Skeletal muscle tissue (tissue), 4 donors: Measurements from ENCODE around the gene THG1L. TPM values are rescaled to one million over a fixed set of nuclear protein-coding genes. Genes with fewer than 3 reads are reported as not detected.
"Not testable (repeated sequence)": the region's sequence is repeated elsewhere in the genome, so short reads cannot be mapped to it uniquely, and the experiment has no call there.

Source experiments
- H3K27ac ChIP-seq: one replicate; pipeline ENCODE4 v1.7.0; 2013; ENCODE audit warnings: mild to moderate bottlenecking, low read depth, low read length, inconsistent platforms
- H3K27me3 ChIP-seq, 3 donors: one replicate each; pipeline ENCODE4 v1.7.0; 2013; ENCODE audit warnings: low read length in 3 of 3; ENCODE audit not compliant: control insufficient read depth in 3 of 3, insufficient read depth in 3 of 3
- H3K36me3 ChIP-seq, 3 donors: one replicate each; pipeline ENCODE4 v1.7.0; 2013; ENCODE audit warnings: low read length in 3 of 3; ENCODE audit not compliant: control insufficient read depth in 3 of 3, insufficient read depth in 3 of 3
- H3K4me1 ChIP-seq, 3 donors: one replicate each; pipeline ENCODE4 v1.7.0; 2013; ENCODE audit warnings: low read length in 3 of 3, mild to moderate bottlenecking in 3 of 3; ENCODE audit not compliant: control insufficient read depth in 3 of 3, insufficient read depth in 3 of 3
- H3K4me3 ChIP-seq, 3 donors: one replicate each; pipeline ENCODE4 v1.7.0; 2013; ENCODE audit warnings: low read length in 3 of 3
- H3K9ac ChIP-seq, 3 donors: one replicate each; pipeline ENCODE4 v1.7.0; 2013; ENCODE audit warnings: low read length in 3 of 3, mild to moderate bottlenecking in 3 of 3, moderate library complexity in 2 of 3, low read depth in 1 of 3
- H3K9me3 ChIP-seq, 3 donors: one replicate each; pipeline ENCODE4 v1.7.0; 2013; ENCODE audit warnings: low read length in 3 of 3; ENCODE audit not compliant: control insufficient read depth in 3 of 3
- total RNA-seq: library from RNA; depleted of rRNA; stranded (reverse); fragments of >200 nt; gene quantifications from one replicate; pipeline ENCODE4 v1.2.3, GENCODE V29; 2014
- donor health status: Osteomylitis.

THG1L gene
- total RNA-seq = 31.3 TPM

GRCh38 chr5:157731272-157732129 is at the start of gene THG1L:
THG1L (plus strand) TSS chr5:157731420; CDS start chr5:157731441, 21 bp downstream.
- peaks cover 4 to 12% (median 8%) of the 10 kb centered on the region in 3 donors for H3K4me1 ChIP-seq
- peaks cover 9 to 22% (median 12%) of the 10 kb centered on the region in 3 donors for H3K36me3 ChIP-seq
- peak within 1 kb of the TSS; percentile 81 for H3K27ac ChIP-seq
- H3K9ac ChIP-seq = peak within 1 kb of the TSS; percentile 75 to 98 (median 93)
- no peaks in the 10 kb centered on the region for H3K27me3 ChIP-seq
- no peaks in the 10 kb centered on the region for H3K9me3 ChIP-seq
- peak within 1 kb of the TSS; percentile 95 to 100 (median 99) for H3K4me3 ChIP-seq

- H3K9me3 ChIP-seq = no peaks in the 10 kb centered on the region
- no peaks in the 10 kb centered on the region for H3K27me3 ChIP-seq
- H3K27ac ChIP-seq = no peak overlapping the region
- H3K9ac ChIP-seq = no peak overlapping the region
- H3K4me1 ChIP-seq = no peaks in the 10 kb centered on the region
- no peak overlapping the region for H3K4me3 ChIP-seq
- no peaks in the 10 kb centered on the region for H3K36me3 ChIP-seq
Observed at GRCh38 chr5:157682257-157682656, 49.0 kb upstream of the THG1L start.

- not testable (repeated sequence) for H3K36me3 ChIP-seq, H3K4me3 ChIP-seq, H3K4me1 ChIP-seq, H3K9ac ChIP-seq, H3K9me3 ChIP-seq, H3K27me3 ChIP-seq, H3K27ac ChIP-seq
Observed at GRCh38 chr5:157686276-157687197, 44.7 kb upstream of the THG1L start.

GRCh38 chr5:157687198-157687554 is 44.0 kb upstream of the THG1L start:
- Histone ChIP-seq H3K9ac (no peak overlapping the region), H3K9me3 (no peaks in the 10 kb centered on the region), H3K4me1 (no peaks in the 10 kb centered on the region), H3K36me3 (no peaks in the 10 kb centered on the region), H3K27me3 (peaks cover 0 to 3% (median 0%) of the 10 kb centered on the region in 3 donors), H3K27ac (no peak overlapping the region), H3K4me3 (no peak overlapping the region)

GRCh38 chr5:157689942-157690689 is 41.1 kb upstream of the THG1L start:
- Histone ChIP-seq H3K27me3 (peaks cover 0 to 3% (median 0%) of the 10 kb centered on the region in 3 donors), H3K27ac (no peak overlapping the region), H3K4me1 (no peaks in the 10 kb centered on the region), H3K36me3 (no peaks in the 10 kb centered on the region), H3K9me3 (no peaks in the 10 kb centered on the region), H3K9ac (no peak overlapping the region), H3K4me3 (no peak overlapping the region)

- Histone ChIP-seq H3K27ac (no peak overlapping the region), H3K27me3 (peaks cover 0 to 3% (median 0%) of the 10 kb centered on the region in 3 donors), H3K4me3 (no peak overlapping the region), H3K9me3 (no peaks in the 10 kb centered on the region), H3K9ac (no peak overlapping the region), H3K4me1 (no peaks in the 10 kb centered on the region), H3K36me3 (no peaks in the 10 kb centered on the region)
Observed at GRCh38 chr5:157690690-157691433, 40.4 kb upstream of the THG1L start.

GRCh38 chr5:157693816-157694215 is 37.4 kb upstream of the THG1L start:
- not testable (repeated sequence) for H3K27ac ChIP-seq, H3K4me1 ChIP-seq, H3K36me3 ChIP-seq, H3K27me3 ChIP-seq, H3K4me3 ChIP-seq, H3K9ac ChIP-seq, H3K9me3 ChIP-seq

- not testable (repeated sequence) for H3K9ac ChIP-seq, H3K27me3 ChIP-seq, H3K36me3 ChIP-seq, H3K27ac ChIP-seq, H3K4me3 ChIP-seq, H3K4me1 ChIP-seq, H3K9me3 ChIP-seq
Observed at GRCh38 chr5:157696154-157696553, 35.1 kb upstream of the THG1L start.

- H3K9ac ChIP-seq, H3K9me3 ChIP-seq, H3K4me1 ChIP-seq, H3K27me3 ChIP-seq, H3K4me3 ChIP-seq, H3K27ac ChIP-seq, H3K36me3 ChIP-seq: not testable (repeated sequence)
Observed at GRCh38 chr5:157698674-157699073, 32.5 kb upstream of the THG1L start.
